MM.1S (cell line): ENCODE data around the gene SH3RF3.

Experiments
- DNase-seq: peaks from one replicate; pipeline ENCODE4 v3.0.0-alpha.2; 2015
- H2AFZ ChIP-seq: fragments of 300-600 bp; sonication (generic); 2 replicates; pipeline ENCODE4 v1.6.0; 2016; ENCODE audit warnings: antibody characterized with exemption, low read length
- H3F3A ChIP-seq: fragments of 300-600 bp; sonication (generic); 2 replicates; pipeline ENCODE4 v1.6.1; 2016; ENCODE audit warnings: mild to moderate bottlenecking, antibody characterized with exemption, low read length, moderate library complexity, mixed read lengths; ENCODE audit not compliant: insufficient read depth
- H3K27ac ChIP-seq: fragments of 300-600 bp; sonication (generic); 2 replicates; pipeline ENCODE4 v1.5.1; 2016; ENCODE audit warnings: mild to moderate bottlenecking, low read length
- H3K27me3 ChIP-seq: fragments of 300-600 bp; sonication (generic); replicated peaks from 2 replicates; pipeline ENCODE4 v1.6.0; 2016; ENCODE audit warnings: low read length; ENCODE audit not compliant: insufficient read depth
- H3K36me3 ChIP-seq: fragments of 300-600 bp; sonication (generic); replicated peaks from 2 replicates; pipeline ENCODE4 v1.6.1; 2016; ENCODE audit warnings: mild to moderate bottlenecking, low read length, mixed read lengths; ENCODE audit not compliant: insufficient read depth
- H3K4me1 ChIP-seq: fragments of 300-600 bp; sonication (generic); 2 replicates; pipeline ENCODE4 v1.6.1; 2016; ENCODE audit warnings: low read length, mixed read lengths
- H3K4me2 ChIP-seq: fragments of 300-600 bp; sonication (generic); 2 replicates; pipeline ENCODE4 v1.6.0; 2016; ENCODE audit warnings: low read depth, low read length
- H3K4me3 ChIP-seq: fragments of 300-600 bp; sonication (generic); 2 replicates; pipeline ENCODE4 v1.5.1; 2016; ENCODE audit warnings: low read length, mixed read lengths
- H3K79me2 ChIP-seq: fragments of 300-600 bp; sonication (generic); 2 replicates; pipeline ENCODE4 v1.6.1; 2016; ENCODE audit warnings: mixed run types, low read length, mixed read lengths
- H3K9ac ChIP-seq: fragments of 300-600 bp; sonication (generic); 2 replicates; pipeline ENCODE4 v1.6.1; 2016; ENCODE audit warnings: low read length, mixed read lengths
- H3K9me2 ChIP-seq: fragments of 300-600 bp; sonication (generic); replicated peaks from 2 replicates; pipeline ENCODE4 v1.6.1; 2016; ENCODE audit warnings: mild to moderate bottlenecking, low read length, mixed read lengths; ENCODE audit not compliant: insufficient read depth
- H3K9me3 ChIP-seq: fragments of 300-600 bp; sonication (generic); replicated peaks from 2 replicates; pipeline ENCODE4 v1.6.1; 2016; ENCODE audit warnings: mild to moderate bottlenecking, low read length, mixed read lengths; ENCODE audit not compliant: insufficient read depth
- H4K20me1 ChIP-seq: fragments of 300-600 bp; sonication (generic); 2 replicates; pipeline ENCODE4 v1.6.1; 2016; ENCODE audit warnings: mild to moderate bottlenecking, low read length, moderate library complexity, mixed read lengths; ENCODE audit not compliant: insufficient read depth
- CTCF ChIP-seq: fragments of 300-600 bp; sonication (generic); IDR thresholded peaks from 2 replicates; pipeline ENCODE4 v1.5.1; 2016; ENCODE audit warnings: antibody characterized with exemption, low read length, mixed read lengths
- EZH2 ChIP-seq: fragments of 300-600 bp; sonication (generic); optimal IDR thresholded peaks from 2 replicates; pipeline ENCODE3; 2017; ENCODE audit warnings: low read depth, mild to moderate bottlenecking, antibody characterized with exemption, low read length, mixed read lengths
- EZH2phosphoT487 ChIP-seq: fragments of 300-600 bp; sonication (generic); IDR thresholded peaks from 2 replicates; pipeline ENCODE4 v1.6.1; 2018; ENCODE audit warnings: antibody characterized with exemption, low read length

Gene SH3RF3

DNA sequence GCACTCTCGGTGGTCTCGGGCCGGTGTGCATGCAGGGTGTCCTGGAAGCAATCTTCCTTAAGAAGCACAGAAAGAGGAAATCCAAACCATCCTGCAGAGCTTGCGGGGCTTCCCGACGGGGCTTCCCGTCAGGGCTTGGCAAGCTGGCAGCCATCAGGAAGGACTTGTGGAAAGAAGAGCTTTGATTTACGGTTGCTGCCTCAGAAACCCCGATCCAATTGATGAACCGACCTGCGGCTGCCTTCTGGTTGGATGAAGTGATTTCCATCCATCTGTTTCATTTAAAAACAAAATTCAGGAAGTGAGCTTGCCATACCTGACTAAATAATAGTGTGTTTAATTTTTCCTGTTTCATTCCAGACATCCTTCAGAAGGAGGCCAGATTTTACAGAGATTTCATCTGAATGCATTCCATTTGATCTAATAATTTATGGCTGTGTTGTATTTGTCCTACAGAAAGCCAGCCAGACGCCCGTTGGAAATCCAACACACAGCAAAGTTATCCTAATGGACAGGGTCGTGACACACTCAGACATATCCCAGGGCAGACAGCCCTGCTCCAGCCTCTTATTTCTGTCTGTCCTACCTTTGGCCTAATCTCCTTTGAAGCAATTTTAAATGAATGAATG, 343.4 kb downstream of the SH3RF3 start:
- TF ChIP-seq EZH2phosphoT487 (no peak), CTCF (no peak), EZH2 (no peak)
- Histone ChIP-seq H2AFZ (no peak overlapping the region), H3K9me2 (no peaks in the 10 kb centered on the region), H4K20me1 (no peaks in the 10 kb centered on the region), H3K9me3 (no peaks in the 10 kb centered on the region), H3K27ac (no peak overlapping the region; the same call in 1 of the 2 replicates), H3F3A (peaks cover 48% of the 10 kb centered on the region), H3K9ac (no peak overlapping the region), H3K4me3 (no peak overlapping the region), H3K27me3 (no peaks in the 10 kb centered on the region), H3K79me2 (no peaks in the 10 kb centered on the region), H3K4me2 (no peak overlapping the region), H3K4me1 (peaks cover 84% of the 10 kb centered on the region), H3K36me3 (no peaks in the 10 kb centered on the region)
- DNase-seq, result no peak

- Histone ChIP-seq H3K79me2 (no peaks in the 10 kb centered on the region), H3K9me3 (no peaks in the 10 kb centered on the region), H4K20me1 (no peaks in the 10 kb centered on the region), H3K27me3 (no peaks in the 10 kb centered on the region), H3K4me1 (peaks cover 84% of the 10 kb centered on the region), H3K9ac (no peak overlapping the region), H2AFZ (no peak overlapping the region), H3K9me2 (no peaks in the 10 kb centered on the region), H3K4me2 (no peak overlapping the region), H3K36me3 (no peaks in the 10 kb centered on the region), H3K27ac (peak overlapping the region; percentile 97; the same call in 1 of the 2 replicates), H3F3A (peaks cover 48% of the 10 kb centered on the region), H3K4me3 (no peak overlapping the region)
- no peak for DNase-seq
- TF ChIP-seq CTCF (no peak), EZH2 (no peak), EZH2phosphoT487 (no peak)
Measured at GRCh38 chr2:109472974-109473373, 344.0 kb downstream of the SH3RF3 start.

- no peak overlapping the region for H2AFZ ChIP-seq
- H4K20me1 ChIP-seq, result no peaks in the 10 kb centered on the region
- no peaks in the 10 kb centered on the region for H3K9me2 ChIP-seq
- H3K36me3 ChIP-seq, result no peaks in the 10 kb centered on the region
- no peaks in the 10 kb centered on the region for H3K9me3 ChIP-seq
- peak overlapping the region; percentile 51; the same call in 1 of the 2 replicates for H3K4me2 ChIP-seq
- H3K27me3 ChIP-seq, result no peaks in the 10 kb centered on the region
- H3F3A ChIP-seq, result peaks cover 48% of the 10 kb centered on the region
- TF ChIP-seq EZH2, result no peak
- TF ChIP-seq EZH2phosphoT487, result no peak
- no peak for TF ChIP-seq CTCF
- H3K4me3 ChIP-seq, result no peak overlapping the region
- peak; percentile 94 for DNase-seq
- peak overlapping the region; percentile 65; the same call in 1 of the 2 replicates for H3K9ac ChIP-seq
- H3K4me1 ChIP-seq, result peaks cover 84% of the 10 kb centered on the region
- H3K79me2 ChIP-seq, result no peaks in the 10 kb centered on the region
- H3K27ac ChIP-seq, result peak overlapping the region; percentile 97
Measured at GRCh38 chr2:109473616-109474318, 344.8 kb downstream of the SH3RF3 start.
